Stimulated activated CD8-positive, alpha-beta memory T cell treated with anti-CD3 and anti-CD28 coated beads, Interleukin-2, amount 100 ng/mL, for 1 hour (primary cell): ENCODE measurements around the gene SAC3D1.
"Not testable (repeated sequence)": the region's sequence is repeated elsewhere in the genome, so short reads cannot be mapped to it uniquely, and the experiment has no call there.

Experiments used
- DNase-seq, 2 donors: peaks; one replicate each; pipeline ENCODE4 v3.0.0-alpha.2; 2020; ENCODE audit warnings: low read depth in 2 of 2

The SAC3D1 gene

DNA sequence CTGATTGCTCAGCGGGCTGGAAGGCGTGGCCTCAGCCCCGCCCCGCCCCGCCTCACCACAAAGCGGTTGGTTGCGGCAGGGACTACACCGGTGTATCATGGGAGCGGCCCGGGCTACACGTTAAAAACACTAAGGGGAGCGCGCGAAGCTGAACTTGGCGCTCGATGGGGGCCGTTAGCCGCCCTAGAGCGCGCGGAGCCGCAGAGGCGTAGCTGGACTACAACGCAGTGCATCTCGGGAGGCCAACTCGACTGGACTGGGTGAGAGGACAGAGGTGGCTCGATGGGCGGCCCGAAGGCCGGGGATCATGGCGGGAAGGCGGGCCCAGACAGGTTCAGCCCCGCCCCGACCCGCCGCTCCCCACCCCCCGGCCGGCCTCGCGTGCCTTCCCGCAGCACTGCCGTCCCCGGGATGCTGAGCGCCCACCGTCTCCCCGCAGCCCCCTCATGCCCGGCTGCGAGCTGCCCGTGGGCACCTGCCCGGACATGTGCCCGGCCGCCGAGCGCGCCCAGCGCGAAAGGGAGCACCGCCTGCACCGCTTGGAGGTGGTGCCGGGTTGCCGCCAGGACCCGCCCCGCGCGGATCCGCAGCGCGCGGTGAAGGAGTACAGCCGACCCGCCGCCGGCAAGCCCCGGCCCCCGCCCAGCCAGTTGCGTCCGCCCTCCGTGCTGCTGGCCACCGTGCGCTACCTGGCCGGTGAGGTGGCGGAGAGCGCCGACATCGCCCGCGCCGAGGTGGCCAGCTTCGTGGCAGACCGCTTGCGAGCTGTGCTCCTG lies at the start of gene SAC3D1:
TSS of gene SAC3D1 (plus strand) at position 364 of the 776 bp plus-strand sequence. CDS start at position 447, 83 bp downstream.
- peak; percentile 62 to 71 for DNase-seq

DNA sequence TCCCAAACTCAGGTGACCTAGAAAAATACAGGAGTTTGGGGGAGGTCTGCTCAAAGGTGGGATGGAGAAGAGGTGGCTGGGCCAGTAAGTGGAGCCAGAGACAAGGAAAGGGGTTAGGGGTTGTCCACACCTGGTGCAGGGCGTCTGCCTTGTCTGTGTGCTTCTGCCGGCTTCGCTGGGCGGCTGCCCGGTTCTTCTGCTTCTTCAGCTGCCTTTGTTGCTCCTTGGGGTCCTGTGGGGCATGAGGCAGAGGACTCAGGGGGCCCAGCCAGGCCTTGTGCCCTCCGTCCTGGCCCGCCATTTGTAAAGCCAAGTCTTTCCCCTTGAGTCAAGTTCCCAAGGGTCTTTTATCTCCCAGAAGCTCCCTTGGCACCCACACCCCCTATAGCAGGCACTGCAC lies 46.7 kb upstream of the SAC3D1 start:
- no peak for DNase-seq

DNA sequence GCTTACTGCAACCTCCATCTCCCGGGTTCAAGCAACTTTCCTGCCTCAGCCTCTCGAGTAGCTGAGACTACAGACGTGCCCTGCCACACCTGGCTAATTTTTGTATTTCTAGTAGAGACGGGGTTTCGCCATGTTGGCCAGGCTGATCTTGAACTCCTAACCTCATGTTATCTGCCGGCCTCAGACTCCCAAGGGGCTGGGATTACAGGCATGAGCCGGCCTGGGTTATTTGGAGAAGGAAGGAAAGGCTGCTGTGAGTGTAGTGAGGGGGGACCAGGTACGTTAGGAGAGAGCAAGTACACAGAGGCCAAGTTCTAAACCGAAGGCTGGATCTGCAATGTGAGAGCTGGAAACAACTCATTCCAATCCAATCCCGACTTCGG lies 44.7 kb upstream of the SAC3D1 start:
- DNase-seq = no peak

DNA sequence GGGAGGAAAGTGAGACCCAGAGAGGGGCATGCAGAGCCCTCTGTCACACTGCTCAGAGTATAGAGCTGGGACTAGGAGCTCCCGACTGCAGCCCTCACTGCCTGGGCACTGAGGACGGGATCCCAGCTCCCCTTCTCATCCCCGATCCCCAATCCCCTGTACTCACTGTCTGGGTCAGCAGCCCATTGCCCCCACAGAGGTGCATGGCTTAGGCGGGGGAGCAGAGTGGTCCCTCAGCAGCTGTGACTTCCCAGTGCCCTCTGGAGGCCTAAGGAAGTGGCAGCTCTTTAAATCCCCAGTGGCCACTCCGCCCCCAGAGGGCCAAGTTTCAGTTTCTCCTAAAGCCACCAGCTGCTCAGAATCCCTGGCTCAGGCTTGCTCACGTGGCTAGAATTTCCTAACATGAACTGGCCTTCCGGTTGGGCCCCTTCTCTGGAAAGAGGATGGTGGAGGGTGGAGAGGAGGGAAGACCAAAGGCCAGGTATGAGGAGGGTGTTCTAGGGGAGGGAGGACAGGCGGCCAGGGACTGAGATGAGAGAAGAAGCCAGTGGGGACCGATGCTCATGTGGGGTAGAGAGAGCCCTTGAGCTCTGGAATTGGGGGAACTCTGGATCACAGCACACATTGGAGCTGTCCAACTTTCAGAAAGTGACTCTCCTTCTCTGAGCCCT lies 44.2 kb upstream of the SAC3D1 start, which contains the start of gene BATF2:
TSS of gene BATF2 (minus strand) at position 262 of the 671 bp plus-strand sequence. CDS start at position 205, 57 bp downstream.
- no peak for DNase-seq

DNA sequence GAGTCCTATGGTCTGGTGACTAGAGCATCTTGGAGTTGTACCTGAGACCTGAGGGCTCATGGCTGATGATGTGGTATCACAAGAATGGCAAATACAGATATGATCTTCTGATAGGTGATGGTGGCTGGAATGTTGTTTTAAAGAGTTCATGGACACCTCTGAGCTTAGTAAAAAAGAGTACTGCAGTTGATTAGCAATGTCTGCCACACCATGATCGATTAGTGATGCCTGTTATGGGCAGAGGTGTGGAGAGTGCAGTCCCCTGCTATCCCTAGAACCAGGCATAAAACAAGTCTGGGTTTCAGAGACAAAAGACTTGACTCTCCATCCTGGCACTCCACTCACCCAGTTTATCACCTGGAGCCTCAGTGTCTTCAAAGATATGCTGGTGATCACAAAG lies 42.9 kb upstream of the SAC3D1 start:
- no peak for DNase-seq

DNA sequence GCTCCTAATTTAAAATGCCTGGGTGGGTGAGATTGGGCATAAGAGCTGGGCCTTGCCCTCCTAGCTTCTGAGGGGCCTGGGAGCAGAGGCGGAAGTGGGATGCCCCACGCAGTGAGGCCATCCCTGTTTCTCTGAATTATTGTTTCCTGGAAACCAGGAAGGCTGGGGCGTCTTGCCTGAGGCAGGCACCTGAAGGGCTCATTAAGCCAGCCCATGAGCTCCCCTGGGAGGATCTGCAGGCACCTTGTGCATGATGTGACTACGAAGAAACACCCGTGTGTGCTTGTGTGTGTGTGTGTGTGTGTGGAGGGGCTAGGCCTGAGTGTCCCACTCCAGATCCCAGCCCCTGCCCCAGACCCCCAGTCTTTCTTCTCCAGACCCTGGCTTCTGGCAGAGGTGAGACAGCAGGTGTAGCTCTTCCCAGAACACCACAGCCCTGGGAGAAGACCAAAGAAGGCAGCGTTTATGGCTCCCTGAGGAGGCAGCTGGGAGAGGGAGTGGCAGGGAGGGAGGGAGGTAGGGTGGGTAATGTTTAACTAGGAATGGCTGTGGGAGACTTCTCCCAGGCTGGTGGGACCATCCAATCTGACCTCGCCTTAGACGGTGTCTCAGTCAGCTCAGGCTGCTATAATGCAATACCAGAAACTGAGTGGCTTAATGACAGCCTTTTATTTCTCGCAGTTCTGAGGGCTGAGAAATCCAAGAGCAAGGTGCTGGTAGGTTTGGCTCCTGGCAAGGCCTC lies 42.1 kb upstream of the SAC3D1 start:
- no peak for DNase-seq

DNA sequence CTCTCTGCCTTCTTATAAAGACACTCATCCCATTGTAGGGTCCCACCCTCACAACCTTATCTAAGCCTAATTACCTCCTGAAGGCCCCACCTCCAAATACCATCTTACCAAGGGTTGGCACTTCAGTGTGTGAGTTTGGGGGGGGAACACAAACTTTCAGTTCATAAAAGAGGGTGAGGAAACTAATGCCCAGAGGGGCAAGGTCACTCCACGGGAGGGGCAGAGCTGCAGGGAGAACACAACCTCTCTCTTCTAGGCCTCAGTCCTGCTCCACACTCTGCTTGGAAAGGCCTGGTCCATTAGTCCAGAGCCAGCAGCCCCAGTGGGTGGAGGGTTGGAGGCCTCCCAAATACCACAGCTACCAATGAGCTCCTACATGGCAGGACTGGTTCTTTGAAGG lies 41.5 kb upstream of the SAC3D1 start:
- no peak for DNase-seq

DNA sequence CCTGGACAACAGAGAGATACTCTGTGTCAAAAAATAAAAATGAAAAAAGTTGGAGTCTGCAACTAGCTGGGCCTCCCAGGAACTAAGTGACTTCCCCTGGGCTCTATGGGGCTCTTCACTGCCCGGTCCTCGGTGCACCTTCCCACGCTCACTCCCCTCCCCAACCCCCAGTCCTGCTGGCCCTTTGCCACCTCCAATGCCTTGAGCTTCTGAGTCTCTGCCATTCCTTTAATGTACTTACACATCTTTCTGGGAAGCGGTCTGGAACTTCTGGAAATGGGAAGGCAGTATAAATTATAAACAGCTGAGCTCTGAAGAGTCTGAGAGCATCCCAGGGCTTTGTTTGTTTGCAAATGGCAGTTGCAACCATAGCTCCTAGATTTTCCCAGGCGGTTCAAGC lies 38.3 kb upstream of the SAC3D1 start:
- DNase-seq = no peak

DNA sequence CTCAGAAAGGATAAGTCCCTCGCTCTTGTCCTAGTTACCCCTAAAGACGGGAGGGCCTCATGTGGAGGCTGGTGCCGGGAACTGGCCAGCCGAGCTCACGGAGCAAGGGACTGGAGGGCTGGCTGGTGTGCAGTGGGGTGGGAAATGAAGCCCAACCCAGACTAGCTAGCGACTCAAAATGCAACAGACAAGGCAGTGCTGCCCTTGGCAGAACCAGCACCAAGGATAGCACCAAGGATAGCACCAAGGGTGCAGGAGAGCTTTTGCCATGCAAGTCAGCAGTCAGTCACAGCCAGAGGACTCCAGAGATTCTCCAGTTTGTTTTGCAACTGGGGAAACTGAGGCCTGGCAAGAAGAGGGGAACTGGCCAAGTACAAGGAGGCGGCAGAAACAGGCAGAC lies 37.7 kb upstream of the SAC3D1 start:
- DNase-seq = no peak

DNA sequence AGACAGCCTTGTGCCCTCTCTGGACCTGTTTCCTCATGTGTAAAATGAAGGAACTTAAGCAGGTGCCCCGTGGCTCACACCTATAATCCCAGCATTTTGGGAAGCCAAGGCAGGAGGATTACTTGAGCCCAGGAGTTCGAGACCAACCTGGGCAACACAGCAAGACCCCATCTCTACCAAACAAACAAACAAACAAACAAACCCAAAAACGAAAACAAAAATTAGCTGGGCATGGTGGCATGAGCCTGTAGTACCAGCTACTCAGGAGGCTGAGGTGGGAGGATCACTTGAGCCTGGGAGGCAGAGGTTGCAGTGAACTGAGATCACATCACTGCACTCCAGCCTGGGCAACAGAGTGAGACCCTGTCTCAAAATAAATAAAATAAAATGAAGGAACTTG lies 37.0 kb upstream of the SAC3D1 start:
- DNase-seq = not testable (repeated sequence)

DNA sequence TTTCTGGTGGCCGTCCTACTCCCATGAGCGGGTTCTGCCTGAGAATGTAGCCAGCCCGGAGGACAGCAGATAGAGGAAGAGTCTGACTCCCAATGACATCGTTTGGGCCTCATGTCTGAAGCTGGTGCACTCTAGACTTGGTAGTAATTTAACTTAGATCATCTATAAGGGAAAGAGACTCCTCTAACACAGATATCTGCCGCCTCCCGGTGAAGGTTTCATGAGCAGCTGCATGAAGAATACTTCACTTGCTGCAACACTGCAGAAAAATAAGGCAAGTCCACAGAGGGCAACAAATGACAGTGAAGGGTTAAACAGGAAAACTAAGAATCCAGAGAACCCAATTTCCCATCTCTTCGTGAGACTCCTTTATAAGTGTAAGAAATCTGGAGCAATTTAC lies 33.0 kb upstream of the SAC3D1 start:
- DNase-seq = no peak

DNA sequence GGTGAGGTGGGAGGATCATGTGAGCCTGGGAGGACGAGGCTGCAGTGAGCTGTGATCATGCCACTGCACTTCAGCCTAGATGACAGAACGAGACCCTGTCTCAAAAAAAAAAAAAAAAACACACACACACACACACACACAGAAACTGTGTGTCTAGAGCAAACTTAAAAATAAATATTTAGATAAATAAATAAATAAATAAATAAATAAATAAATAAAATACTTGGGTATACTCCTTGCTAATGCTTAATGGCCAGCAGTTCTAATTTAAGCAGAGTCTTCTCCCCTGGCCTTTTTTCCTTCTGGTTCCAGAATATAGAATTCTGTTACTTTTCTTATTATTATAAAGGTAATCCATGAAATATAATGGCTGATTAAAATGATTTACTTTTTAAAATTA lies 32.1 kb upstream of the SAC3D1 start:
- DNase-seq = no peak

DNA sequence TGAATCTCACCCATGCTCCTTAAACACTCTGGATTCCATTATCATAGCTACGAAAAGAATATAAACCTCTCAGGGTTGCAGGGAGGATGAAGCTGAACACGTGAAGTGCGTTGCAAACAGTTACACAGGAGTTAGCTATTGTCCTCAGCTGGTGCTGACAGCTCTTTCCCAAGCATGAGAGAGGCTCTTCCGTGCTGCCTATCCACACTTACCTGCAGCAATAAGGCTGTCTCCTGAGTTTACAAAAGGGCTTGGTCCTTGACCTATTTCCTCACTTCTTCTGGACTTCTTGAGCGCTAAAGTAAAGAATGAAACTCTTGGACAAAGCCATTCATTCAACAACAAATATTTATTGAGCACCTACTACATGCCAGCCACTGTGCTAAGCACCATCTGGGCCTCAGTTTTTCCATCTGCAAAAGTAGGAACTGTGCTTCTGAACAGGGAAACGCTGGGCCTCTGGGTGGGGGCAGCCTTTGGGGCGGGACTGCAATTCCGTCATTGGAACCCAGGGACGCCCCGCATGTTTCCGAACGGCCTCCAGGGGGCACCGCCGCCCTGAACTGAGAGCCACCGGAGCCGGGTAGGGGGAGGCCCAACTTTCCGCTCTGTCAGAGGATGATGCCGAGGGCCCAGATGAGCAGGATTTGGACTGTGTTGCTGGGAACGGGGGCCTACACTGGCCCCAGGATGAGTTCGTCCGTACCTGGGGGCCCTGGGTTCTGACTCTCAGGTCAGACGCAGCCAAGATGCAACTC lies 27.7 kb upstream of the SAC3D1 start:
- DNase-seq = peak; percentile 77 to 81

DNA sequence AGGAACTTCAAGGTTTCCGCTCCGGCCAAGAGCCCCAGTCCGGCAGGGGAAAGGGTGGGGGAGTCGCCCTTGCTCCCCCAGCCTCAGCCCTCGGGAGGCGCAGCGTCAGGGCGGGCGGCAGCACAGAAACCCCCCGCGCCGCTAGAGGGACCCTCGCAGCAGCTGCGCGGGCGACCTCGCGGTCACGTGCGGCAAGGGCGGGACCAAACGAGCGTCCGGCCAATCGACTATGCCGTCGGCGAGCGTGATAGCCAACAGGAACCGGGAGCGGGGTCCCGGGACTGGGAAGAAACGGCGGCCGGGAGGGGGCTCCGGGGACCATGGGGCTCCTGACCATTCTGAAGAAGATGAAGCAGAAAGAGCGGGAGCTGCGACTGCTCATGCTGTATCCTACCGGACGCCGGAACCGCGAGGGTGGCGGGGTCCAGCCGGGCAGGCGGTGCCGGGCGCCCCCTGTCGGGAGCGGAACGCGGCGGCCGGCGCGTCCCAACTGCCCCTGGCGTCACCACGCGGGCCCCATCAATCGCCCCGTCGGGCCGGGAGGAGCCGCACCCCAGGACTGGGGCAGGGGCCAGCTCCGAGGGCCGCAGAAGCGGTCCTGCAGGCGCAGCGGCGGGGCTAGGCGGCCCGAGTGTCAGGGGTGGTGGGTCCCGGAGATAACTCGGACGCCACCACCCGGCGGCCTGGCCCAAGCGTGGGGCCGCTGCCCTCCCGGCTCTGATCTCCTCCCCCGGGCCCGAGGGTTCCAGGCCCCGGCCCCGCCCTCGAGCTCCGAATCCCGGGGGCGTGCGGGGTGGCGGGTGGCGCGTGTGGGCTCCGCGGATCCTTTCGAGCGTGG lies 26.9 kb upstream of the SAC3D1 start, which contains the start of gene ARL2:
TSS of gene ARL2 (plus strand) at position 273 of the 838 bp plus-strand sequence. CDS start at position 321, 48 bp downstream.
- DNase-seq = peak; percentile 74 to 77

DNA sequence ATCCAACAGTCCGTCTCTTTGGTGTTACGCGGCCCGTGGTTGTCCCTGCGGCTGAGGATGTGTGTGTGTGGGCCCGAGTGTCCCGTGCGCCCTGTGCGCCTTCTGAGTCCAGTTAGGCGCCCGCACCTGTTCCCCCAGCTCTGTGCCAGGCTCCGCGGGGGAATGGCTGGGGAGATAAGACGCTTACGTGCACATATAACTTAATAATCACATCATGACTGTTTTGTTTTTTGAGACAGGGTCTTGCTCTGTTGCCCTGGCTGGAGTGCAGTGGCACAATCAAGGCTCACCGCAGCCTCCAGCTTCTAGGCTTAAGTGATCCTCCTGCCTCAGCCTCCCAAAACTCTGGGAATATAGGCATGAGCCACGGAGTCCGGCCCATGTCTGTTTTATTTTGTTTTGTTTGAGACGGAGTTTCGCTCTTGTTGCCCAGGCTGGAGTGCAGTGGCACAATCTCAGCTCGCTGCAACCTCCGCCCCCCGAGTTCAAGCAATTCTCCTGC lies 26.2 kb upstream of the SAC3D1 start:
- no peak for DNase-seq

DNA sequence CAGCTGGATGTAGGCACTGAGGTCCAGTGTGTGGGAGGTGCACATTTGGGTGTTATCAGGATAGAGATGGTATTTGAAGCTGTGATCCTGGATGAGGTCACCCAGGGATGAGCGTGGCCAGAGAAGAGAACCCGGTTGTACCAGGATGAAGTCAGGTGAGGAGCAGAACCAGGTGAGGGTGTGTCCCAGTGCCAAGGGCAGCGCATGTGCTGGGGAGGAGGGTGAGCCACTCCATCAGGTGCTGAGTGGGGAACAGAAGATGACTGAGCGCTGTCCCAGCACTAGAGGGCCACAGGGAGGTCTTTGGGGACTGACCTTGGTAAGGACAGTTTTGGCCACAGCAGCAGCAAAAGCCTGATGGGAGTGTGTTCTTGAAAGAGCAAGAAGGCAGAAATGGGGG lies 24.3 kb upstream of the SAC3D1 start:
- DNase-seq = no peak

DNA sequence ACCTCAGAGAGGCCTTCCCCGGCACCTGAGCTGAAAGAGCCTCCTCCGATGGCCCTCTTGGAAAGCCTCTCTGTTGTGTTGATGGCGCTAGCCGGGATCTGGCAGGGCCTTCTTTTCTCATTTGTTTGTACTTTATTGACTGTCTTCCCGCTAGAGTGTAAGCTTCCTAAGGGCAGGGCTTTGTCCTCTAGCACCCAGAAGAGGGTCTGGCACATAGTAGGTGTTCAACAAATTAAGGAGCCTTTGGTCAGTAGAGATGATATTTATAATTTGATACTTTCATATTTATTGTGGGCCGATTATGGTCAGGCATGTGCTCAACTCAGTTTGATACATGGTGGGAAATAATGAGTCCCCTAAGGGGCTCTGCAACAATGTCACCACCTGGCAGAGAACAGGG lies 23.1 kb upstream of the SAC3D1 start:
- no peak for DNase-seq

DNA sequence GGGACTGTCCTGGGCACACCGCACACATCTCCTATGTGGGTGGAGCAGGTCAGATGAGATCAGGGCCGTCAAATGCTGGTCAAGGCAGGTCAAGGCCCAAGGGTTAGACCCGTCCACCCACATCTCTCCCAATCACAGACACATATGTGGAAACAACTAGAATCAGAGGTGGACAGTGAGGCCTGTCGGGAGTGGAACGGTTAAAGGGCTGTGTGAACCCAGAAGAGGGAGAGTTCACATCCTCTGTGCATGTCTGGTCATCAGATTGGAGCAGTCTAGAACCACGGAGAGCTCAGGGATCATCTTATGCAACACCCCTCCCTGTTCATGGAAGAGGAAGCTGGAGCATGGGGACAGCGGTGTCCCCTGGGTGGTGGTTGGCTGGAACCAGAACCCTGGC lies 21.2 kb upstream of the SAC3D1 start:
- DNase-seq = no peak

DNA sequence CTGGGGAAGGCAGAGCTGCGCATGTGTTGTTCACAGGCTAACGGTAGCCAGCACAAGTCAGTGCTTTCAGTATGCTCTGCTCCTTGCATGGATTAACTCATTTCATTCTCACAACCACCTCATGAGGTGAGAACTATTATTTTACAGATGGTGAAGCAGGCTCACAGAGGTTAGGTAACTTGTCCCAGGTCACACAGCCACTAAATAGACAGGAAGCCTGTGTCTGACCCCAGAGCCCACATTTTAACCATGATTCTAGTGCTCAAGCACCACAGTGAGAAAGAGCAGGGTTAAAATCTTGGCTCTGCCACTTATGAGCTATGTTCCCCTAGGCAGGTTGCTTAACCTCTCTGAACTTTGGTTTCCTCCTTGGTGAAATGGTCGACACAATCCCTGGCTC lies 20.0 kb upstream of the SAC3D1 start:
- no peak for DNase-seq

DNA sequence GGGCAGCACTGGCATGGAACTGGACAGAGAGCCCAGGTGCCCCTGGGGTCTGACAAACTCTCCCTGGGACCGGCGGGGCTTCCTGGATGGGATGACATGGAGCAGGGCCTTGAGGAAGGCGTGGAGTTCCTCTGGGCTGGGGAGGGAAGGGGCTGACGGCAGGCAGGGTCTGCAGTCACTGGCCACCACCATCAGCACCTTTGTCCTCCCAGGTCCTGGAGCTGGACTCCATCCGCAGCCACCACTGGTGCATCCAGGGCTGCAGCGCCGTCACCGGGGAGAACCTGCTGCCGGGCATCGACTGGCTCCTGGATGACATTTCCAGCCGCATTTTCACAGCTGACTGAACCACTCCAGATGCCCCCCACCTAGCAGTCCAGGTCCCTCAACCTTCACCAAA lies 19.5 kb upstream of the SAC3D1 start:
- DNase-seq = no peak

DNA sequence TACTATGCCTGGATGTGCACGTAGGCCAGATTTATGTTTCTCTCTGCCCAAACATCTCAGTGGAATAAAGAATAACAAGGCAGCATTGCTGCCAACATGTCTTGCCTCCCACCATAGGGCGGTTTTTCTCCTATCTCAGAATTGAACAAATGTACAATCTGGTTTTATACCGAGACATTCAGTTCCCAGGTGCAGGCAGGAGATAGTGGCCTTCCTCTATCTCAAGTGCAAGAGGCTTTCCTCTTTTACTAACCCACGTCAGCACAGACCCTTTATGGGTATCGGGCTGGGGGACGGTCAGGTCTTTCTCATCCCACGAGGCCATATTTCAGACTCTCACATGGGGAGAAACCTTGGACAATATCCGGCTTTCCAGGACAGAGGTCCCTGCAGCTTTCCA lies 17.5 kb upstream of the SAC3D1 start:
- DNase-seq = not testable (repeated sequence)
